MM.1S (cell line): ENCODE measurements around the gene GPRC5D.
A peak's percentile ranks its signal among the peaks of the same experiment; 100 is the strongest.

Experiments
- DNase-seq: peaks from one replicate; pipeline ENCODE4 v3.0.0-alpha.2; 2015
- H2AFZ ChIP-seq: fragments of 300-600 bp; sonication (generic); 2 replicates; pipeline ENCODE4 v1.6.0; 2016; ENCODE audit warnings: antibody characterized with exemption, low read length
- H3F3A ChIP-seq: fragments of 300-600 bp; sonication (generic); 2 replicates; pipeline ENCODE4 v1.6.1; 2016; ENCODE audit warnings: mild to moderate bottlenecking, antibody characterized with exemption, low read length, moderate library complexity, mixed read lengths; ENCODE audit not compliant: insufficient read depth
- H3K27ac ChIP-seq: fragments of 300-600 bp; sonication (generic); 2 replicates; pipeline ENCODE4 v1.5.1; 2016; ENCODE audit warnings: mild to moderate bottlenecking, low read length
- H3K27me3 ChIP-seq: fragments of 300-600 bp; sonication (generic); replicated peaks from 2 replicates; pipeline ENCODE4 v1.6.0; 2016; ENCODE audit warnings: low read length; ENCODE audit not compliant: insufficient read depth
- H3K36me3 ChIP-seq: fragments of 300-600 bp; sonication (generic); replicated peaks from 2 replicates; pipeline ENCODE4 v1.6.1; 2016; ENCODE audit warnings: mild to moderate bottlenecking, low read length, mixed read lengths; ENCODE audit not compliant: insufficient read depth
- H3K4me1 ChIP-seq: fragments of 300-600 bp; sonication (generic); 2 replicates; pipeline ENCODE4 v1.6.1; 2016; ENCODE audit warnings: low read length, mixed read lengths
- H3K4me2 ChIP-seq: fragments of 300-600 bp; sonication (generic); 2 replicates; pipeline ENCODE4 v1.6.0; 2016; ENCODE audit warnings: low read depth, low read length
- H3K4me3 ChIP-seq: fragments of 300-600 bp; sonication (generic); 2 replicates; pipeline ENCODE4 v1.5.1; 2016; ENCODE audit warnings: low read length, mixed read lengths
- H3K79me2 ChIP-seq: fragments of 300-600 bp; sonication (generic); 2 replicates; pipeline ENCODE4 v1.6.1; 2016; ENCODE audit warnings: mixed run types, low read length, mixed read lengths
- H3K9ac ChIP-seq: fragments of 300-600 bp; sonication (generic); 2 replicates; pipeline ENCODE4 v1.6.1; 2016; ENCODE audit warnings: low read length, mixed read lengths
- H3K9me2 ChIP-seq: fragments of 300-600 bp; sonication (generic); replicated peaks from 2 replicates; pipeline ENCODE4 v1.6.1; 2016; ENCODE audit warnings: mild to moderate bottlenecking, low read length, mixed read lengths; ENCODE audit not compliant: insufficient read depth
- H3K9me3 ChIP-seq: fragments of 300-600 bp; sonication (generic); replicated peaks from 2 replicates; pipeline ENCODE4 v1.6.1; 2016; ENCODE audit warnings: mild to moderate bottlenecking, low read length, mixed read lengths; ENCODE audit not compliant: insufficient read depth
- H4K20me1 ChIP-seq: fragments of 300-600 bp; sonication (generic); 2 replicates; pipeline ENCODE4 v1.6.1; 2016; ENCODE audit warnings: mild to moderate bottlenecking, low read length, moderate library complexity, mixed read lengths; ENCODE audit not compliant: insufficient read depth
- CTCF ChIP-seq: fragments of 300-600 bp; sonication (generic); IDR thresholded peaks from 2 replicates; pipeline ENCODE4 v1.5.1; 2016; ENCODE audit warnings: antibody characterized with exemption, low read length, mixed read lengths
- EZH2 ChIP-seq: fragments of 300-600 bp; sonication (generic); optimal IDR thresholded peaks from 2 replicates; pipeline ENCODE3; 2017; ENCODE audit warnings: low read depth, mild to moderate bottlenecking, antibody characterized with exemption, low read length, mixed read lengths
- EZH2phosphoT487 ChIP-seq: fragments of 300-600 bp; sonication (generic); IDR thresholded peaks from 2 replicates; pipeline ENCODE4 v1.6.1; 2018; ENCODE audit warnings: antibody characterized with exemption, low read length

GPRC5D gene

GRCh38 chr12:12951504-12951903, 466 bp downstream of the GPRC5D start:
- peaks cover 54% of the 10 kb centered on the region for H3K4me1 ChIP-seq
- H3K9me3 ChIP-seq, result no peaks in the 10 kb centered on the region
- peaks cover 21% of the 10 kb centered on the region for H3F3A ChIP-seq
- no peak for DNase-seq
- peak overlapping the region; percentile 74 for H3K9ac ChIP-seq
- H4K20me1 ChIP-seq, result no peaks in the 10 kb centered on the region
- H3K27ac ChIP-seq, result peak overlapping the region; percentile 85
- H3K27me3 ChIP-seq, result no peaks in the 10 kb centered on the region
- H2AFZ ChIP-seq, result no peak overlapping the region
- H3K79me2 ChIP-seq, result peaks cover 53% of the 10 kb centered on the region
- H3K4me2 ChIP-seq, result peak overlapping the region; percentile 94
- peaks cover 2% of the 10 kb centered on the region; the same call in 1 of the 2 replicates for H3K36me3 ChIP-seq
- no peaks in the 10 kb centered on the region for H3K9me2 ChIP-seq
- H3K4me3 ChIP-seq, result peak overlapping the region; percentile 72
- TF ChIP-seq EZH2 (no peak), EZH2phosphoT487 (no peak), CTCF (no peak)

- TF ChIP-seq EZH2phosphoT487 (no peak), EZH2 (no peak), CTCF (no peak)
- no peak for DNase-seq
- no peak overlapping the region for H3K27ac ChIP-seq
- no peak overlapping the region for H2AFZ ChIP-seq
- peaks cover 2% of the 10 kb centered on the region; the same call in 1 of the 2 replicates for H3K36me3 ChIP-seq
- no peaks in the 10 kb centered on the region for H4K20me1 ChIP-seq
- H3K9me2 ChIP-seq, result no peaks in the 10 kb centered on the region
- peaks cover 20% of the 10 kb centered on the region for H3F3A ChIP-seq
- H3K9me3 ChIP-seq, result no peaks in the 10 kb centered on the region
- peak overlapping the region; percentile 94 for H3K4me2 ChIP-seq
- H3K4me1 ChIP-seq, result peaks cover 46% of the 10 kb centered on the region
- peaks cover 78% of the 10 kb centered on the region for H3K79me2 ChIP-seq
- no peaks in the 10 kb centered on the region for H3K27me3 ChIP-seq
- 0 out of 2 replicates have a peak overlapping the region, but pooled peaks have one; percentile 1 for H3K4me3 ChIP-seq
- no peak overlapping the region for H3K9ac ChIP-seq
Observed at GRCh38 chr12:12947902-12948301, 4.1 kb downstream of the GPRC5D start.

GRCh38 chr12:12946686-12947355, 5.1 kb downstream of the GPRC5D start:
- H3K4me1 ChIP-seq, result peaks cover 38% of the 10 kb centered on the region
- no peaks in the 10 kb centered on the region for H3K27me3 ChIP-seq
- H4K20me1 ChIP-seq, result no peaks in the 10 kb centered on the region
- peak overlapping the region; percentile 1; the same call in 1 of the 2 replicates for H3K4me2 ChIP-seq
- H3K9ac ChIP-seq, result no peak overlapping the region
- no peaks in the 10 kb centered on the region for H3K9me3 ChIP-seq
- H3K27ac ChIP-seq, result no peak overlapping the region
- peaks cover 9% of the 10 kb centered on the region for H3F3A ChIP-seq
- no peak overlapping the region for H2AFZ ChIP-seq
- peaks cover 76% of the 10 kb centered on the region for H3K79me2 ChIP-seq
- no peak for DNase-seq
- no peaks in the 10 kb centered on the region for H3K9me2 ChIP-seq
- H3K4me3 ChIP-seq, result no peak overlapping the region
- TF ChIP-seq EZH2 (no peak), EZH2phosphoT487 (no peak), CTCF (no peak)
- peaks cover 2% of the 10 kb centered on the region; the same call in 1 of the 2 replicates for H3K36me3 ChIP-seq
